Neural crest cell (in vitro differentiated cells): ENCODE measurements around the gene ZNF423. TPM values are rescaled to one million over a fixed set of nuclear protein-coding genes. Genes with fewer than 3 reads are reported as not detected.

Source experiments
- DNase-seq: peaks from one replicate; pipeline ENCODE4 v3.0.0; 2021; ENCODE audit warnings: low read depth, mixed read lengths, low spot score
- H3K27ac Mint-ChIP-seq: one replicate; pipeline ENCODE4 v1.8.0; 2021; ENCODE audit warnings: mild to moderate bottlenecking, mixed read lengths; ENCODE audit not compliant: unreplicated experiment
- H3K27me3 Mint-ChIP-seq: 2 replicates; pipeline ENCODE4 v1.8.0; 2021; ENCODE audit warnings: low read depth, mild to moderate bottlenecking, mixed read lengths
- H3K36me3 Mint-ChIP-seq: 2 replicates; pipeline ENCODE4 v1.8.0; 2021; ENCODE audit warnings: low read depth, mild to moderate bottlenecking, mixed read lengths
- H3K4me1 Mint-ChIP-seq: 2 replicates; pipeline ENCODE4 v1.8.0; 2021; ENCODE audit warnings: mixed read lengths
- H3K4me3 Mint-ChIP-seq: one replicate; pipeline ENCODE4 v1.8.0; 2021; ENCODE audit warnings: mild to moderate bottlenecking, mixed read lengths
- H3K9me3 Mint-ChIP-seq: 2 replicates; pipeline ENCODE4 v1.8.0; 2021; ENCODE audit warnings: mixed read lengths
- total RNA-seq: library from RNA; stranded (reverse); gene quantifications from 2 replicates; pipeline ENCODE4 v1.2.1, GENCODE V29; 2021
- TF ChIP-seq, protein P1 (sequence below): fragments of 200-600 bp; sonication (generic); conservative IDR thresholded peaks from 2 replicates; pipeline ENCODE4 v1.5.0; 2021; ENCODE audit warnings: antibody characterized with exemption, mild to moderate bottlenecking

Gene ZNF423
- total RNA-seq, 1 donor from 2014 or later, result 55.4 TPM

DNA sequence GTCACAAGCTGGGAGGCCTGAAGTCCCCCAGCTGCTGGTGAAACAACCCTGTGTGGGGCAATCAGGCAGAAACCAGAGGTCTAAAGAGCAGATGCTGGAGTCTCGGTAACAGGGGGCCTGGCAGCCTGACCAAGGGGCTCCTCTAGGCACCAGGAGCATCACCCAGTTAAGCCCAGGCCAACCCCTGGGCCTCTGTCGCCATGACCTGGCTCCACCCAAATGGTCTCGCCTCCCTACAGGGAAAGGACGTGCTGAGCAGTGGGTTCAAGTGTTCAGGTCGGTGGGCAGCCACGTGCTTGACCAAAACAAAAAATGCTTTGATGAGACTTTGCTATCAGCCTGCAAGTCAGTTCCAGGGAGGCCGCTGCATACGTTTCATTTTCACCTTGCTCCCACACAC is 240.3 kb downstream of the ZNF423 start:
- no peak overlapping the region for H3K27ac Mint-ChIP-seq
- no peaks in the 10 kb centered on the region for H3K27me3 Mint-ChIP-seq
- TF ChIP-seq, protein P1, sequence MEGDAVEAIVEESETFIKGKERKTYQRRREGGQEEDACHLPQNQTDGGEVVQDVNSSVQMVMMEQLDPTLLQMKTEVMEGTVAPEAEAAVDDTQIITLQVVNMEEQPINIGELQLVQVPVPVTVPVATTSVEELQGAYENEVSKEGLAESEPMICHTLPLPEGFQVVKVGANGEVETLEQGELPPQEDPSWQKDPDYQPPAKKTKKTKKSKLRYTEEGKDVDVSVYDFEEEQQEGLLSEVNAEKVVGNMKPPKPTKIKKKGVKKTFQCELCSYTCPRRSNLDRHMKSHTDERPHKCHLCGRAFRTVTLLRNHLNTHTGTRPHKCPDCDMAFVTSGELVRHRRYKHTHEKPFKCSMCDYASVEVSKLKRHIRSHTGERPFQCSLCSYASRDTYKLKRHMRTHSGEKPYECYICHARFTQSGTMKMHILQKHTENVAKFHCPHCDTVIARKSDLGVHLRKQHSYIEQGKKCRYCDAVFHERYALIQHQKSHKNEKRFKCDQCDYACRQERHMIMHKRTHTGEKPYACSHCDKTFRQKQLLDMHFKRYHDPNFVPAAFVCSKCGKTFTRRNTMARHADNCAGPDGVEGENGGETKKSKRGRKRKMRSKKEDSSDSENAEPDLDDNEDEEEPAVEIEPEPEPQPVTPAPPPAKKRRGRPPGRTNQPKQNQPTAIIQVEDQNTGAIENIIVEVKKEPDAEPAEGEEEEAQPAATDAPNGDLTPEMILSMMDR, result no peak
- H3K4me3 Mint-ChIP-seq, result no peak overlapping the region
- DNase-seq, result no peak
- peaks cover 10% of the 10 kb centered on the region for H3K36me3 Mint-ChIP-seq
- peaks cover 15% of the 10 kb centered on the region for H3K4me1 Mint-ChIP-seq
- peaks cover 4% of the 10 kb centered on the region for H3K9me3 Mint-ChIP-seq

DNA sequence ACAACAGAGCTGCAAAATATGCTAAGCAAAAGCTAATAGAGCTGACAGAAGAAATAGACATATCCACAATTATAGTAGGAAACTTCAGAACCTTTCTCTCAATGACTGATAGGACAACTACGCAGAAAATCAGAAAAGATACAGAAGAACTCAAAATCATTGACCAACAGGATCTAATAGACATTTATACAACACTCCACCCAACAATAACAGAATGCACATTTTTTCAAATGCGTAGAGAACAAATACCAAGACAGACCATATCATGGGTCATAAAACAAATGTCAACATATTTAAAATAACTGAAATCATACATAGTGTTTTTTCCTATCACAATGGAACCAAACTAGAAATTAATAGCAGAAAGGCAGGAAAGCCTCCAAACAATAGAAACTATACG is 244.9 kb downstream of the ZNF423 start:
- Mint-ChIP-seq H3K4me1 (peaks cover 35% of the 10 kb centered on the region), H3K27me3 (no peaks in the 10 kb centered on the region), H3K4me3 (no peak overlapping the region), H3K36me3 (peaks cover 18% of the 10 kb centered on the region), H3K9me3 (peaks cover 4% of the 10 kb centered on the region), H3K27ac (no peak overlapping the region)
- TF ChIP-seq, protein P1, result no peak
- DNase-seq, result no peak

DNA sequence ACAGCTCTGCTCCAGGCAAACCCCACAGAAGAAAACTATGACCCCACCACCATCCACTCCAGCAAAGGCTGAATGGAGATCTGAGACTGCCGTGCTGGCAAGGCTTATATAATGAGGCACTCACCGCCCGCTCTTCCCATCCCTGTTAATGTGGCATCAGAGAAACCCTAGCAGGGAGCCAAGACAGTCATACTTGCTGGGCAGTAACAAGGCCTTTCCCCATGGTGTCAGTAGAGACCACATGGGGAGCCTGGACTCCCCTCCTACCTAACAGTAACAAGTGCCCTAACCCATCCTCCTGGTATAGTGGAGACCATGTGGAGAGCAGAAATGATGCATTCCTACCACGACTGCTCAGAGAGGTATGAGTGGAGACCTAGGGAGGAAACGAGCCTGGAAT is 247.1 kb downstream of the ZNF423 start:
- Mint-ChIP-seq H3K4me3 (no peak overlapping the region), H3K4me1 (peaks cover 29% of the 10 kb centered on the region), H3K27me3 (no peaks in the 10 kb centered on the region), H3K36me3 (peaks cover 18% of the 10 kb centered on the region), H3K9me3 (peaks cover 4% of the 10 kb centered on the region), H3K27ac (no peak overlapping the region)
- TF ChIP-seq, protein P1, result peak; percentile 52
- no peak for DNase-seq

DNA sequence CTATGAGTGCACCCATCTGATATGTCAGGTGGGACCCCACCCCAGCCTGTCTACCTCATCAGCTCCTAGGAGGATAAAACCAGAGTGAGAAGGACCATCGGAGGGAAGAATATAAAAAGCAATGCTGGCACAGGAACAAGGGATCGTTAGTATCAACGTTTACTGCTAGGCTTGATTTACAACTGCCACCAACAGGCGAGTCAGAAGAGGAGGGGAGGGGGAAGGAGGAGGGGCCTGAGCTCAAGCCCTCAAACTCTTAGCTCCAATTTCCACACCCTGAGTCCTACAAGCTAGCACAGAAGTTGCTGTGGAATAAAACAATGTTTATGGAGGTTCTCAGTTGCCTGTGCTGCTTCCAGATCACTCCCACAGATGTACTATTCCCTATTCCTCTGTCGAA is 247.8 kb downstream of the ZNF423 start:
- no peak overlapping the region for H3K4me3 Mint-ChIP-seq
- no peak for DNase-seq
- H3K36me3 Mint-ChIP-seq, result peaks cover 17% of the 10 kb centered on the region
- peaks cover 29% of the 10 kb centered on the region for H3K4me1 Mint-ChIP-seq
- TF ChIP-seq, protein P1, result no peak
- H3K27ac Mint-ChIP-seq, result no peak overlapping the region
- H3K9me3 Mint-ChIP-seq, result peaks cover 4% of the 10 kb centered on the region
- no peaks in the 10 kb centered on the region for H3K27me3 Mint-ChIP-seq

DNA sequence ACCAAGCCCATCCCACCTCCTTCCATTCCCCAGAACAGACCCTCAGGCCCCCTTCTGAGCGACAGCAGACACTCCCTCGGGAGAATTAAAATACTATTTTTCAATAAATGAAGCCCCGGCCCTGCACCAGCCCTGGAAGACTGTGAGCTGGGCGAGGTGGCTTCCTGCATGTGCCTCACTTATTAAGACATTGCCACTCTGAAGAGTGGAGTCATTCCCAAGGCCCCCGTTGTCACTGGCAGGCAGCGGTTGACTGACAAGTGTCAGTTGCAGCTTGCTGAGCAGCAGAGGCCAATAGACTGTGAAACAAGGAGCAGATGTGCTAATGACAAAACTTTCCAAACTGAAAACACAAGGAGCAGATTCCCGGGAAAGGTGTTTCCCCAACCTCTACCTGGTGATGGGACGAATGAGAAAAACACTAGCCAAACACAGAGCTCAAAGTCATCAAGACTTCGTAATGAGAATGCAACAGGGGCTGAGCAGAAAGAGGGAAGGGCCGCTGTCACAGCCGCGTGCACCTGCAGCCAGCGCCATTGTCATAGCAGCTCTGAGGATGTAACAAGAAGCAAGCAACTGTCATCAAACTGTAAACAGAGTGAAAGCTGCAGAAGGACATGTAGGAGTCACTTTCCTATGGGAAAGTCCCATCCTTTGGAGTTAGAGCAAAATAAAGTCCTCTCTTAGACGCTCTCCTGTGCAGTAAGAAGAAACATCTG is 250.2 kb downstream of the ZNF423 start:
- no peaks in the 10 kb centered on the region for H3K9me3 Mint-ChIP-seq
- H3K4me1 Mint-ChIP-seq, result peaks cover 29% of the 10 kb centered on the region
- H3K27ac Mint-ChIP-seq, result peak overlapping the region; percentile 24
- TF ChIP-seq, protein P1, result no peak
- no peak overlapping the region for H3K4me3 Mint-ChIP-seq
- no peaks in the 10 kb centered on the region for H3K27me3 Mint-ChIP-seq
- peaks cover 8% of the 10 kb centered on the region for H3K36me3 Mint-ChIP-seq
- DNase-seq, result no peak
